Progenitor cell of endocrine pancreas (in vitro differentiated cells): ENCODE results near the gene NXPH2. TPM values are rescaled to one million over a fixed set of nuclear protein-coding genes. Genes with fewer than 3 reads are reported as not detected.

Source experiments
- DNase-seq: peaks from one replicate; pipeline ENCODE4 v3.0.0; 2021; ENCODE audit warnings: low spot score; ENCODE audit not compliant: unreplicated experiment
- H3K27ac Mint-ChIP-seq: 2 replicates; pipeline ENCODE4 v1.8.0; 2021; ENCODE audit warnings: mild to moderate bottlenecking, moderate library complexity, mixed read lengths
- H3K27me3 Mint-ChIP-seq: 2 replicates; pipeline ENCODE4 v1.8.0; 2021; ENCODE audit warnings: mixed read lengths
- H3K36me3 Mint-ChIP-seq: 2 replicates; pipeline ENCODE4 v1.8.0; 2022; ENCODE audit warnings: mixed read lengths; ENCODE audit not compliant: insufficient read depth
- H3K4me1 Mint-ChIP-seq: 2 replicates; pipeline ENCODE4 v1.8.0; 2021; ENCODE audit warnings: low read depth, mixed read lengths
- H3K4me3 Mint-ChIP-seq: 2 replicates; pipeline ENCODE4 v1.8.0; 2021; ENCODE audit warnings: low read depth, mild to moderate bottlenecking, moderate library complexity, mixed read lengths
- H3K9me3 Mint-ChIP-seq: 2 replicates; pipeline ENCODE4 v1.8.0; 2021; ENCODE audit warnings: low read depth, mixed read lengths
- CTCF ChIP-seq: fragments of 200-600 bp; sonication (generic); IDR thresholded peaks from one replicate; pipeline ENCODE4 v1.5.0; 2021; ENCODE audit warnings: antibody characterized with exemption, mild to moderate bottlenecking; ENCODE audit not compliant: unreplicated experiment
- total RNA-seq: library from RNA; stranded (reverse); gene quantifications from 2 replicates; pipeline ENCODE4 v1.2.1, GENCODE V29; 2021

NXPH2 gene
- total RNA-seq, 1 donor from 2014 or later: 5.3 TPM

GRCh38 chr2:138775736-138776135 is 4.5 kb downstream of the NXPH2 start:
- peaks cover 19% of the 10 kb centered on the region for H3K27me3 Mint-ChIP-seq
- DNase-seq: no peak
- peaks cover 36% of the 10 kb centered on the region for H3K4me1 Mint-ChIP-seq
- TF ChIP-seq CTCF: no peak
- H3K36me3 Mint-ChIP-seq: no peaks in the 10 kb centered on the region
- H3K4me3 Mint-ChIP-seq: no peak overlapping the region
- H3K9me3 Mint-ChIP-seq: no peaks in the 10 kb centered on the region
- H3K27ac Mint-ChIP-seq: no peak overlapping the region

DNA sequence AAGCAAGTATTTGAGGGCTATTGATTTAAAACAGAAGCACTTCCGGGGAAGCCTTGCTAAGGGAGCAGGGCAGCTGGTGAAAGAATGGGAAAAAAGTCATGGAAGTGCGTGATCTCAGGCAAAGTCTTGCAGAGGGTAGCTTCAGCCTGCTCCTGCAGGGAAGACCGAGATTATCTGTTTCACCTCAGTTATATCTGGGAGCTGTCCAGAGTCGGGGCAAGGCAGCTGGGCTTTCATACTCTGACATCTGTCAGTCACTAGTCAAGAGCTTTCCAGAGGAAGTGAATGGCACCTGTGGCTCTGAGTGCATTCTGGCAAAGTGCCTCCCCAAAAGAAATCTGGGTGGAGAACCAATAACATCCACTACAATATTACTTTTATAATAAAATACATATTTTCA is 8.7 kb downstream of the NXPH2 start:
- H3K4me3 Mint-ChIP-seq: no peak overlapping the region
- H3K27ac Mint-ChIP-seq: no peak overlapping the region
- H3K27me3 Mint-ChIP-seq: no peaks in the 10 kb centered on the region
- DNase-seq: no peak
- TF ChIP-seq CTCF: no peak
- peaks cover 18% of the 10 kb centered on the region for H3K4me1 Mint-ChIP-seq
- H3K36me3 Mint-ChIP-seq: no peaks in the 10 kb centered on the region
- no peaks in the 10 kb centered on the region for H3K9me3 Mint-ChIP-seq

- H3K4me1 Mint-ChIP-seq: peaks cover 4% of the 10 kb centered on the region
- H3K27ac Mint-ChIP-seq: no peak overlapping the region
- H3K27me3 Mint-ChIP-seq: no peaks in the 10 kb centered on the region
Observed at GRCh38 chr2:138767101-138767500, 13.1 kb downstream of the NXPH2 start.

GRCh38 chr2:138766464-138766863 is 13.7 kb downstream of the NXPH2 start:
- no peaks in the 10 kb centered on the region for H3K9me3 Mint-ChIP-seq
- H3K4me1 Mint-ChIP-seq: peaks cover 3% of the 10 kb centered on the region
- no peak for DNase-seq
- H3K36me3 Mint-ChIP-seq: no peaks in the 10 kb centered on the region
- no peak overlapping the region for H3K27ac Mint-ChIP-seq
- TF ChIP-seq CTCF: no peak
- no peak overlapping the region for H3K4me3 Mint-ChIP-seq
- H3K27me3 Mint-ChIP-seq: no peaks in the 10 kb centered on the region

More at GRCh38 chr2:138767101-138767500, 13.1 kb downstream of the NXPH2 start:
- DNase-seq: no peak
- Mint-ChIP-seq H3K36me3 (no peaks in the 10 kb centered on the region), H3K4me3 (no peak overlapping the region), H3K9me3 (no peaks in the 10 kb centered on the region)
- no peak for TF ChIP-seq CTCF

- H3K4me3 Mint-ChIP-seq: no peak overlapping the region
- no peaks in the 10 kb centered on the region for H3K27me3 Mint-ChIP-seq
- H3K4me1 Mint-ChIP-seq: no peaks in the 10 kb centered on the region
- H3K9me3 Mint-ChIP-seq: no peaks in the 10 kb centered on the region
- H3K27ac Mint-ChIP-seq: no peak overlapping the region
- no peaks in the 10 kb centered on the region for H3K36me3 Mint-ChIP-seq
- DNase-seq: no peak
- TF ChIP-seq CTCF: no peak
Observed at GRCh38 chr2:138763971-138764370, 16.2 kb downstream of the NXPH2 start.
